Stimulated activated CD4-positive, alpha-beta T cell treated with anti-CD3 and anti-CD28 coated beads, Interleukin-2, amount 100 ng/mL, for 4 hours (primary cell): ENCODE measurements around the gene EIF5.

Experiments
- DNase-seq: peaks from one replicate; pipeline ENCODE4 v3.0.0-alpha.2; 2020; ENCODE audit warnings: low read depth

Gene EIF5

DNA sequence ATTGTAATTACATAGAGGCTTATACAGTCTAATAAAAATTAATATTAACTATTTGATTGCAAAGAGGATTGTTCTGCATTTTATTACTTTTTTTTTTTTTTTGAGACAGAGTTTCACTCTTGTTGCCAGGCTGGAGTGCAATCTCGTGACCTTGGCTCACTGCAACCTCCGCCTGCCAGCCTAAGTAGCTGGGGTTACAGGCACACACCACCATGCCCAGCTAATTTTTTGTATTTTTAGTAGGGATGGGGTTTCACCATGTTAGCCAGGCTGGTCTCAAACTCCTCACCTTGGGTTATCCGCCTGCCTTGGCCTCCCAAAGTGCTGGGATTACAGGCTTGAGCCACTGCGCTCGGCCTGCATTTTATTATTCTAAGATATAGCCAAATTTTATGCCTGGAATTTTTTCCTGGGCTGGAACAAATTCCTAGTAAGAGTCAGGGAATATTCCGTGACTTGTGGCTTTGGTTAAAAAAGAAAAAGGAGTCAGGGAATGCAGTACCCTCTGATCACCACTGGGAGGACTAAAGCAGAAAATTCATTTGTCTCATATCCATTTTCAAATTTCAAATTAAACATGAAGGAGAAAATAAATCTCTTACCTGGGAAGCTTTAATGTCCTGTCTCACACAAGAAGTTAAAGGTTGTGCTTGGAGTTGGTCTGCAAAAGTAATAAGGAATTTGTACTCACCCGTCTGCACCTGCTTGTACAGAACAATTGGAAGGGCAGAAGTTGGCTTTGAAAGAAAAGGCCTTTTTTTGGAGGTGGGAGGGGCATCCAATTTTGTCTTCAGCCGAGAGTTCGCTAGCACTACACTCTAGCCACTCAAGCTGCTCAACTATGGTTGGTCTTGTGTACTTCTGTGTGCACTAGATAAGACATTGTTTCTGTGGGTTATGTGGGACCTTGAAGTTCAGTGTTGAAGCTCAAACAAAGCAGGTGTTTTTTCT is 59.9 kb downstream of the EIF5 start:
- no peak for DNase-seq
